Adrenal gland (tissue), 12 donors: ENCODE data around the gene KCNK15. TPM values are rescaled to one million over a fixed set of nuclear protein-coding genes. Genes with fewer than 3 reads are reported as not detected.

Experiments used
- DNase-seq, 7 donors: peaks; one replicate each; pipeline ENCODE4 v3.0.0-alpha.2; 2019 to 2020
- H3K27ac ChIP-seq, 5 donors: fragments of 200-600 bp; sonication (generic) in 4 of 5; 1 replicate in 3 of 5; 2 replicates in 2 of 5; pipeline versions ENCODE4 v1.5.1 to v1.8.0; 2016 to 2020; ENCODE audit warnings: mild to moderate bottlenecking in 1 of 5
- H3K27me3 ChIP-seq: fragments of 200-600 bp; 2 replicates; pipeline ENCODE4 v1.8.0; 2021
- H3K36me3 ChIP-seq, 2 donors: fragments of 200-600 bp; replicated peaks in 1 of 2; 1 replicate in 1 of 2; 2 replicates in 1 of 2; pipeline versions ENCODE4 v1.5.1 to v1.8.0; 2018 to 2022
- H3K4me1 ChIP-seq, 2 donors: fragments of 200-600 bp; replicated peaks in 1 of 2; 1 replicate in 1 of 2; 2 replicates in 1 of 2; pipeline versions ENCODE4 v1.5.1 to v1.8.0; 2018 to 2021
- H3K4me3 ChIP-seq, 4 donors: fragments of 200-600 bp; sonication (generic) in 3 of 4; one replicate each; pipeline ENCODE4 v1.5.1; 2016 to 2018
- H3K9me3 ChIP-seq, 3 donors: fragments of 200-600 bp; sonication (generic) in 1 of 3; replicated peaks in 1 of 3; 1 replicate in 2 of 3; 2 replicates in 1 of 3; pipeline versions ENCODE4 v1.5.1 to v1.8.0; 2016 to 2021
- POLR2A ChIP-seq, 2 donors: fragments of 450-650 bp; IDR thresholded peaks; one replicate each; pipeline ENCODE4 v1.6.1; 2017; ENCODE audit warnings: antibody characterized with exemption in 2 of 2, mild to moderate bottlenecking in 2 of 2, moderate library complexity in 1 of 2
- WGBS, 4 donors: extraction: QIAGEN DNeasy Blood & Tissue Kit in 2 of 4; methylation state at CpG; one replicate each; pipeline versions ENCODE4 v1.1.5 to v1.1.7; 2013 to 2017; 5-methylcytosine and 5-hydroxymethylcytosine counted together
- intact Hi-C, 2 donors: fragments of 100-400 bp; cut with DNase I; formaldehyde crosslinking; loops; one replicate each; pipeline versions ENCODE4 v1.14.1 to v1.15.0; 2022 to 2023
- polyA plus RNA-seq, 3 donors: library from polyadenylated mRNA; stranded (reverse); fragments of 200-250 nt in 2 of 3; fragments of 350-450 nt in 1 of 3; fragmentation: Illumina TruSeq in 1 of 3; extraction: RNeasy Lipid Tissue Mini Kit (QIAGEN cat#74804) in 1 of 3; gene quantifications; one replicate each; pipeline ENCODE4 v1.2.3, GENCODE V29; 2013 to 2014
- total RNA-seq, 9 donors: library from RNA; depleted of rRNA in 4 of 9; stranded (reverse); fragments of >200 nt in 4 of 9; fragments of 120-200 nt in 1 of 9; fragmentation: NEBNext Ultra II Directional in 1 of 9; extraction: Animal tissue kit (Norgen Biotek cat#: 25700) in 1 of 9; gene quantifications; one replicate each; pipeline versions ENCODE4 v1.1.0 to v1.2.4, GENCODE V29; 2013 to 2023
- TF ChIP-seq, protein P1 (sequence below), 6 experiments: fragments of 450-650 bp in 4 of 6; fragments of 200-600 bp in 2 of 6; sonication (generic) in 1 of 6; IDR thresholded peaks; 1 replicate in 5 of 6; 2 replicates in 1 of 6; pipeline versions ENCODE4 v1.5.1 to v1.8.0; 2016 to 2021; ENCODE audit warnings: antibody characterized with exemption in 6 of 6, mild to moderate bottlenecking in 2 of 6, moderate library complexity in 1 of 6
- donor health status: healthy with polysubstance abuse.
- donor health status: Bipolar disorder and iron deficiency.
- donor health status: DM: yes; HTN: yes; CAD: no.
- donor health status: DM: no; HTN: no; CAD: no.
- donor health status: DM: no; HTN: no; CAD: no.
- donor health status: DM: yes; HTN: yes; CAD: no.

Gene KCNK15
- total and polyA plus RNA-seq, 12 donors, result 0.42 to 11.0 (median 1.4) TPM

DNA sequence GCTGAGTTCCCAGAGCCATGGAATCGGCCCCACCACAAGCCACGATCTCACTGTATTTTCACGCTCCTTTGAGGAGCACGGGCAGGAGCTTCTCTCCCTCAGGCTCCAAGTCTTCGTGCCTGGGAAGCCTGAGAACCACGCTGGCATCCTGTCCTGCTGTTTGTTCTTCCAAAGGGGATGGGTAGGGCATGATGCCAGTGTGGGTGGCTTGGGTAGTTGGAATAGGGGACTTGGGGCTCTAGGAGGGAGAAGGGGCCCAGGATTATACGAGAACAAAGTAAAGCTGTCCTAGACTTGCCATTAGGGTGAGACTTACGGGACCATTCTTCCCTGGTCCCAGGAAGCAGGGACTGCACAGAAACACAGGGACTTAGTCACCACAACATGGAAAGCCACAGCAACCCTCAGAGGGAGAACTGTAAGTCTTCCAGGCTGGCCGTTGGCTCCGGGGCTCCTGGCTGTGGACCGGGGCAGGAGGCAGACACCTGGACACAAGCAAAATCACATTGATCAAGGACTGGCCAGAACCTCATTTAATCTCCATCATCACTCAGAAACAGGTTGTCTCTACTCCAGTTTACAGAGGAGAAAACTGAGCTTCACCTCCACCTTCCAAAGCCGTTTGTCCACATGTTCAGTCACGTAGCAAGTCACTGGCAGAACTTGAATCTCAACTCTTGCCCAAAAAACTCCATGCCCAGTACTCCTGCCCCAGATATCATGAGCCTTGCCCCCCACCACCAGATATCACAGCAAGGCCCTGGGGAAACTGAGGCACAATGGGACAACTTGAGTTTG, 29.2 kb upstream of the KCNK15 start:
- H3K4me1 ChIP-seq, result peaks cover 40 to 43% of the 10 kb centered on the region in 2 donors
- H3K4me3 ChIP-seq, result no peak overlapping the region
- no peaks in the 10 kb centered on the region for H3K9me3 ChIP-seq
- 67 to 80% (median 71%) methylated on average over 8 to 13 of the region's 13 CpGs for WGBS, 4 donors
- no peaks in the 10 kb centered on the region for H3K36me3 ChIP-seq
- peak overlapping the region in 3 of 5 donors; percentile 28 to 82 (median 59) for H3K27ac ChIP-seq
- H3K27me3 ChIP-seq, result no peaks in the 10 kb centered on the region
- intact Hi-C loops, result no loop called here
- peak in 1 of 7 donors; percentile 20 for DNase-seq
- TF ChIP-seq, protein P1, sequence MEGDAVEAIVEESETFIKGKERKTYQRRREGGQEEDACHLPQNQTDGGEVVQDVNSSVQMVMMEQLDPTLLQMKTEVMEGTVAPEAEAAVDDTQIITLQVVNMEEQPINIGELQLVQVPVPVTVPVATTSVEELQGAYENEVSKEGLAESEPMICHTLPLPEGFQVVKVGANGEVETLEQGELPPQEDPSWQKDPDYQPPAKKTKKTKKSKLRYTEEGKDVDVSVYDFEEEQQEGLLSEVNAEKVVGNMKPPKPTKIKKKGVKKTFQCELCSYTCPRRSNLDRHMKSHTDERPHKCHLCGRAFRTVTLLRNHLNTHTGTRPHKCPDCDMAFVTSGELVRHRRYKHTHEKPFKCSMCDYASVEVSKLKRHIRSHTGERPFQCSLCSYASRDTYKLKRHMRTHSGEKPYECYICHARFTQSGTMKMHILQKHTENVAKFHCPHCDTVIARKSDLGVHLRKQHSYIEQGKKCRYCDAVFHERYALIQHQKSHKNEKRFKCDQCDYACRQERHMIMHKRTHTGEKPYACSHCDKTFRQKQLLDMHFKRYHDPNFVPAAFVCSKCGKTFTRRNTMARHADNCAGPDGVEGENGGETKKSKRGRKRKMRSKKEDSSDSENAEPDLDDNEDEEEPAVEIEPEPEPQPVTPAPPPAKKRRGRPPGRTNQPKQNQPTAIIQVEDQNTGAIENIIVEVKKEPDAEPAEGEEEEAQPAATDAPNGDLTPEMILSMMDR (IDR thresholded peaks at IDR 0.05), result no peak
- no peak for TF ChIP-seq POLR2A (IDR thresholded peaks at IDR 0.05)

DNA sequence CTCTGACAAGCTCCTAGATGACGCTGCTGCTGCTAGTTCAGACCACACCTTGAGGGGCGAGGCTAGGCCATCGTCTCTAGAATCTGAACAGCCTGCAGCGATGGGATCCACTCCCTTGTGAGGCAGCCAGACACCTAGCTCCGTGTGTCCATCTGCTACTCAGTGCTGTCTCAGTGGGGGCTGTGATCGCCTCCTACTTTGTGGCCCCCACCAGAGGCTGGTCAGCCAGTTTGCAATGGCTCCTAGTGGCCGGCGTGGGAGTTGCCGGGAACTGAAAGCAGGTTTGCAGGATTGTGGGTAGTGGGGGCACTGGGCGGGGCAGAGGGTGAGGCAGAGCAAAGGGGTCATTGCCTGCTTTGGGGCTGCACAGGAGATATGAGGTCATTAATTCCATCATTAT, 27.7 kb upstream of the KCNK15 start:
- Histone ChIP-seq H3K27ac (peak overlapping the region in 1 of 5 donors; percentile 50), H3K4me1 (peaks cover 40 to 46% of the 10 kb centered on the region in 2 donors), H3K36me3 (no peaks in the 10 kb centered on the region), H3K9me3 (no peaks in the 10 kb centered on the region), H3K4me3 (no peak overlapping the region), H3K27me3 (no peaks in the 10 kb centered on the region)
- no peak for DNase-seq
- TF ChIP-seq, protein P1 (IDR thresholded peaks at IDR 0.05), result peak in 5 of 6 experiments; percentile 8 to 24 (median 21)
- TF ChIP-seq POLR2A (IDR thresholded peaks at IDR 0.05), result no peak
- 69 to 91% (median 77%) methylated on average over 9 to 10 of the region's 10 CpGs for WGBS, 4 donors
- intact Hi-C loops, result no loop called here

DNA sequence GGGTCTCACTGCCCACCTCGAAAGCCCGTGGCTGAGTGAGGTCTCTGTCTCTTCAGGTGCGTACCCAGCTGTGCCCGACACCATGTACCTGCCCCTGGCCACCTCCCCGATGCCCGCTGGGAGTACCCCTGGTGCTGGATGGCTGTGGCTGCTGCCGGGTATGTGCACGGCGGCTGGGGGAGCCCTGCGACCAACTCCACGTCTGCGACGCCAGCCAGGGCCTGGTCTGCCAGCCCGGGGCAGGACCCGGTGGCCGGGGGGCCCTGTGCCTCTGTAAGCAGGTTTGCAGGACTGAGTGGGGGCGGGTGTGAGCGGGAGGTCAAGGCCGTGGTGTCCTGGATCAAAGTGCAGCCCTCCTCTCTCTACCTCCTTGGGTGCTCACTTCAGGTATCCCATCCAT, 25.8 kb upstream of the KCNK15 start:
- no peak for DNase-seq
- no peak overlapping the region for H3K4me3 ChIP-seq
- H3K27me3 ChIP-seq, result no peaks in the 10 kb centered on the region
- peaks cover 32 to 36% of the 10 kb centered on the region in 2 donors for H3K4me1 ChIP-seq
- H3K27ac ChIP-seq, result peak overlapping the region; percentile 49 to 92 (median 80)
- WGBS, 4 donors, result 82 to 91% (median 88%) methylated on average over 3 to 19 of the region's 19 CpGs
- H3K9me3 ChIP-seq, result no peaks in the 10 kb centered on the region
- no peaks in the 10 kb centered on the region for H3K36me3 ChIP-seq
- no peak for TF ChIP-seq POLR2A (IDR thresholded peaks at IDR 0.05)
- TF ChIP-seq, protein P1 (IDR thresholded peaks at IDR 0.05), result no peak
- intact Hi-C loops, result no loop called here

DNA sequence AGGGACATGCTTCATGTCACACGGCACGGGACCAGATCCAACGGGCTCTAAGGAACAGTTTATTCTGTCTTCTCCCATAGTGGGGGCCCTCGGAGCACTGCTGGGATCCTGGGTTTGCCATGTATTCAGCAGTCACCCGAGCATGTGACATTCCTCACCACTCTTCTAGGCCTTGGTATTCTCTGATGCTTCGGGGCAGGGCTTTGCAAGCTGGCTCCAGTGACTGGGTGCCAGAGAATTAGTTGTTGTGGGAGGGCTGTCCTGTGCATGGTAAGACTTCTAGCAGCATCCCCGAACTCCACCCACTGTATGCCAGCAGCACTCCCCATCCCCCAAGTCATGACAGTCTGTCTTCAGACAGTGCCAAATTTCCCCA, 25.1 kb upstream of the KCNK15 start:
- H3K36me3 ChIP-seq, result no peaks in the 10 kb centered on the region
- peaks cover 24 to 31% of the 10 kb centered on the region in 2 donors for H3K4me1 ChIP-seq
- TF ChIP-seq, protein P1 (IDR thresholded peaks at IDR 0.05), result no peak
- TF ChIP-seq POLR2A (IDR thresholded peaks at IDR 0.05), result peak in 1 of 2 donors; percentile 67

More for the DNA sequence above, 25.1 kb upstream of the KCNK15 start:
- H3K27ac ChIP-seq, result peak overlapping the region; percentile 49 to 92 (median 80)
- no peaks in the 10 kb centered on the region for H3K27me3 ChIP-seq
- intact Hi-C loops, result no loop called here
- H3K9me3 ChIP-seq, result no peaks in the 10 kb centered on the region
- peak in 6 of 7 donors; percentile 70 to 85 (median 82) for DNase-seq
- no peak overlapping the region for H3K4me3 ChIP-seq
- WGBS, 4 donors, result 43 to 57% (median 48%) methylated on average over 6 to 7 of the region's 7 CpGs
